ENCODE measurements around the gene GBX1.

Gene GBX1

DNA sequence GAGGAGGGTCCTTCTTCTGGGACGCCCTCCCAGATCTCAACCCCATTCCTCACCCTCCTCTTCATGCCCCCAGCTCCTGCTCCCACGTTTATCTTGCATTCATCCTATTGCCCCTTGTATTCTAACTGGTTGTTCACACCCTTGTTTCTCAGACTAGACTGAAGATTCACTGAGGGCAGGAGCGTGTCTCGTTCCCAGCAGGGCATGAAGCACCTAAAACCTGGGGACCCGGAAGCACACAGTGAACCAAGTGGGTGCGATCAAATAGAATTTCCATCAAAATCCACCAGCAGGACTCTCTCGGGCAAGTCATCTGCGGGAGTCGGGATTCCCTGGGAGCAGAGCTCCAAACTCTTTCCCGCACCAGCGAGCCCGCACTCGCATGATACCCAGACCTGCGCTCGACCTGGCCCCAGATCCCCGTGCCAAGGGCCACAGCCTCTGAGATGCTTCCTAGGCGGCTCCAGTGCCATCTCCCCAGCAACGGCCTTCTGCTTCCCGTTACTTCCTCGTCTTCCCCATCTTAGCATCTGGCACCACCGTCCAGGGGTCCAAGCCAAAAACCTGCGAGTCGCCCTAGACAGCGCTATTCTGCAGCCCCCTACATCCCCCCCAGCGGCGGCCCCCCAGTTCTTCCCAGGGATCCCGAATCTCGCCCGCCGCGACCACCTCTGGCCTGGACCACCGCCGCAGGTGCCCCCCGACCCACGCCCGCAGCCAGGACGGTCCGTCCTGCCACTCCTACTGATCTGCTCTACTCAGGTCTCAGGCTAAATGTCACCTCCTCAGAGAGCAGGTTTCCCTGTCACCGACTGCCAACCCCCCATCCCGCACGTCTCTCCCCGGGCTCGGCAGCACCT, 6.1 kb upstream of the GBX1 start:
- no peak for DNase-seq (ENCODE audit: low read depth)

DNA sequence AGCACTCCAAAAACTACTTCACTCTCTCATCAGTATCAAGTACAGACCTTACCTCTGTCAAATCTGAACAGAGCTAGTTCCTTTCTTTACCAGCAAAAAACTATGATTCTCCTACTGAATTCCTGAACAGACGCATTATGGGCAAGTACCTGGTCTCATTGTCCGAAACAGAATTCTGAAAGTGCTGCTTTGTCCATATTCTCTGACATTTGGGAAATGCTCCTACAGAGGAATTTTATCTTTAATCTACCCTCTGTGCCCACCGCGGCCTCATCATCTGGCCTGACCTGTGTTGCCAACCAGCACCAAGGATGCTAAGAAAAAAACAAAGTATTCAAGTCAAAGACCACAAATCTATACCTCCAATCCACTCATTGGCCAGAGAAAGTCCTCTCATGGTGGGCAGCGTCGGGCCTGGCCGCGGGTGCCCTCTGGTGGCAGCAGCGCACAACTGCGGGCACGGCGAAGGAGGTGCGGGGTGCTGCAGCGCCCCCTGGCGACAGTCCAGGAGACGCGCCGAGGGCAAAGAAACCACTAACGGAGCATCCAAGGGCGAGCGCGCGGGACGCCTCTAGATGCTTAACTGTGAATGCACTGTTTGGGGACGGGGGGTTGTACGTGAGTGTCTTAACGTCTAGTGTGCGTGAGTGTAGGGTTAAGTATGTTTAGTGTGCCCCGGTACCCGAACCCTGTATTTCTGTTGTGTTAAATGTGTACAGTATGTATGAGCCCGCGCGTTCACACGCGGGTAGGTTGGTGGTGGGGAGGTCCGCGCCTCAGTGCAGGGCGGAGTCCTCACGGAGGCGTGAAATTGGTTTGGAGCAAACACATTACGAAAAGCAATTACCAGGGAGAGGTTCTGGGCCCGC, 5.0 kb upstream of the GBX1 start:
- peak; percentile 8 for DNase-seq (ENCODE audit: low read depth)

DNA sequence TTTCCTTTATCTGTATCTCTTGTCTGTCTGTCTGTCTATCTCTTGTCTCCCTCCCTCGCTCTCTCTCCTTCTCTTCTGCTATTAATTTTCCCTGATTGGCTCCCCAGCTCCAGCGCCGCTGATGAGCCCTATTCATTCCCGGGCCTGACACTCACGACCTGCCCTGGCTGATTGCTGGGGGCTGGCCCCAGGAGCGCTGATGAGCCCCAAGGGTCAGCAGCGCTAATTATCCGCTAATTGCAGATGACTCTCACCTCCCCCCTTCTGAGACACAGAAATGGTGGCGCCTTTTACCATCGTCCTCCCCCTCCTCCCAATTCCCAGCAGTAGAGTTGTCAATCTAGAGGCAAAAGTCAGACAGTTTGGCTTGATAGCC, 1.3 kb upstream of the GBX1 start:
- no peak for DNase-seq (ENCODE audit: low read depth)

DNA sequence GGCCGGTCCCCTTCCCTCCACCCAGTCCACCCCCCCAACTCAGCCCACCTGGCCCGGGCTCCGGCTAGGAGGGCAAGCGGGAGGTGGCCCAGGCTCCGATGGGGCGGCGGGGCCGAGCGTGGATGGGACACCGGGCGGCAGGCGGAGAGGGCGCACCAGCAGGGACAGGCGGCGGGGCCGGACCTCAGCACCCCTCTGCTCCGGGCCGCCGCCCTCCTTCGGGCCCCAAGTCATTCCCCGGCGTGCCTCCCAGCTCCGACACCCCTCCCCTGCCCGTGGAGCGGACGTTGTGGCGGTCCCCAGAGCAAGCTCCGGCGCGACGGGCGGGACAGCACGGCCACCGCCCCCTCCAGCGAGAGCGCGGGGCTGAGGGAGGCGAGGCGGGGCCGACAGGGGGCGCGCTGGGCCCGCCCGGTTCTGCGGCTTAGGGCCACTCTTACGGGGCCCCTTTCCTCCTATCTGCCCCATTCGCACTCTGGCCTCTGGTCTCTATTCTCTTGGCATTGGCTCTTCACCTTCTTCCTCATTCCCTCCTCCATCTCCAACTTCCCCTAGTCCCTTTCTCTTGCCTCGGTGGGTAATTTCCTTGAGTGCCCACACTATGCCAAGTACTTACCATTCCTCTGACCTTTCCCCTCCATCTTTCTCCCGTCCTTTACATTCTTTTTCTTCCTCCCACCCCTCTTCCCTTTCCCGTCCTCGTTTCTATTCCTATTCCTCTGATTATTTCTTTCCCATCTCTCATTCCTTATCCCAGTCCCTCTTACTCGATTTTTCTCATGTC, 701 bp upstream of the GBX1 start:
- no peak for DNase-seq (ENCODE audit: low read depth)

DNA sequence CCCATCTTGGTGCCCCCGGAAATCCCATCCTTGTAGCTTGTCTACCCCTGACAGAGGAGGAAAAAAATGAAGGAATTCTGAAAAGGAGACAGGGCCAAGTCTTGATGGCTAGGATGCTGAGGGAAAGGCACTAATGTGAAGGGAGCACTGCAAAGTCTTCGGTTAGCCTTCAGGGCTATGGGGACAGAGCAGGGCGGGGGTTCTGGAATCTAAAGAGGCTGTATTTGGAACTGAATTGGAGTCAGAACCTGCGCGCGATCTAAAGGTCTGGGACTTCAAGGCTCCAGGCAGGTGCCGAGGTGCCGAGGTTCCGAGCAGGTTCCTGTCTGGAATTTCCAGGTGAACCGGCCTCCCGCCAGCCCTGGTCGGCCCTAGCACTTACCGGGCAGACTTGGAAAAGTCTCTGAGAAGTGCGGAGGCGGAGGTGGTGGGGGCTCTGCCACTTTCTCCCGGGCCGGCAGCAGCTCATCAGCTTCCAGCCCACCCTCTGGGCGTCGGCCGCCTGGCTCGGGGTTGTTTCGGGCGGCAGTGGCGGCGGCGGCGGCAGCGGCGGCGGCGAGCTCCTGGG, 781 bp downstream of the GBX1 start:
- no peak for DNase-seq (ENCODE audit: low read depth)

DNA sequence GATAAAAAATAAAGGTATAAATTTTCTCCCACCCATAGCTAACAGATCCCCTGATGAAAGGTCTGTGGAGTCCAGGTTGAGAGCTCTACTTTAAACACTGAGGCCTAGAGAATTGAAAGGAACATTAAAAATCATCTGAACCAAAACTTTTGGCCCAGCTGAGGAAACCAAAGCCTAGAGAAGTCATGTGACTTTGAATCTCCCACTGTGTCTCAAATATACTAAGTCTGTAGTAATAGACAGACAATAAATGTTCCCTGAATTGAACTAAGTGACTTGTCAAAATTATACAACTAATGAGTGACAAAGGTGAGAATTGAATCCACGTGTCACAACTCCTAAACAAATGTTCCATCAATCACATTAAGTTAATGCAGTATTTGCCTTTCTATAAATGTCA, 5.7 kb downstream of the GBX1 start:
- no peak for DNase-seq (ENCODE audit: low read depth)

DNA sequence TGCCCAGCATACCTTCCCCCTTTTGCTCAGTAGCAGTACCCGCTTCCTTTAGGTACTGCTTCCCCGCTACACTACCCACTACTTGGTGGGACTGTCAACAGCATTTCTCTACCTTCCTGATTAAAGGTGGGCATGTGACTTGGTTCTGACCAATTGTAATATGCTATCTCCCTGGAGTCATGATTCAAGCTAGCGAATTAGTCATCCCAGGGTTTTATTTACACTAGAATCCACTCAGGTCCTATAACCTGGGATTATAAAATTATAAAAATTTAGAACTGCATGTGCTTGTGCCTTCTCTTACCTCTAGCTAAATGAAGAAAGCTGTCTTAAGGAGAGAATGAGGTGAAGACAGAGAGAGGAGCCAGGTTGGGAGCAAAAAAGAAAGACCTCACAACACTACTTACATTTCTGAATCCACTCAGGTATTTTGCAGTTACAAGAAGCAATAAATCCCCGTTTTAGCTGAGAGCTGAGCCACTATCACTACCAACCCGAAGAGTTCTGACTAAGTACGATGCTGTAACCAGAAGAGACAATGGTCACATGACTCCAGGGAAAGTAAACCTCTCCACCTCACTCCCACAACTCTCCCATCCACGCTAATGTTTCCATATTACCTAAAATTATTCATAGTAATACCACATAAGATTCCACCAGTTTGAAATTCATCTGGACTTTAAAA, 9.7 kb downstream of the GBX1 start:
- no peak for DNase-seq (ENCODE audit: low read depth)

DNA sequence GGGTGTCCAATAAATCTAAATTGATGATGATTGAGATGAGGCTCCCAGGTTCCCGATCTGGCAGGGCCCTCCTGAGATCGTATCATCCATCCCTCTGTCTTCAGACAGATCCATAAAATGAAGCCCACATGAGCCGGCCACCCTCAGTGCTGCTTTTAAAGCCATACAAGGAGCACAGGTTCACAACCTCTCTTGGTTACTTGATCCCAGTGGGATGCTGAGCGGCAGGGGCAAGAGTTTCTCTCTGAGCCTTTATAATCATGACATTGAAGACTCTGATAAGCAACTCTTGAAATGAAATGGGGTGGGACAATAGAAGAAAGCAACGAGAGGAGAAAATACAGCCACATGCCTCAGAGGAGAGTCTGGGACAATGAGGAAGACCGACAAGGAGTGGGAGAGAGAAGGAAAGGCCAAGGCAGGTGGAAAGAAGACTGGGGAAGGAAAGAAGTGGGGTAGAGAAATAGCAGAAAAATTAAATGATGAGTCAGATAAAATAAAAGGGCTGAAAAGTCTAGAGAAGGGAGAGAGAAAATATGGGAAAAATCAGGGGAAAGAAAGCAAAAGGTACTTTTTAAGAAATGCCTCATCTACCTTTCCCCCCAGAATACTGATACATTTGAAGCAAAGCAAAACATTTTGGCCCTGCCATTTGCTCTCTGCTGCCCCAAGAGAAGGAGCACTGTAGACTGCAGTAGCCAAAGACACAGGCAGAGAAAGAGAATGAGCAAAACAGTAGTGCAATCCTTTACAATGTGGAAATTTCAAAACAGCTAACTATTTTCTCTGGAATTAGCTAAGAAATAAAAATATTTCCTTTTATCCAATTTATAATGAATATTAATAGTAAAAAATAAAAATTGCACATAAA, 14.6 kb downstream of the GBX1 start:
- DNase-seq (ENCODE audit: low read depth): no peak

DNA sequence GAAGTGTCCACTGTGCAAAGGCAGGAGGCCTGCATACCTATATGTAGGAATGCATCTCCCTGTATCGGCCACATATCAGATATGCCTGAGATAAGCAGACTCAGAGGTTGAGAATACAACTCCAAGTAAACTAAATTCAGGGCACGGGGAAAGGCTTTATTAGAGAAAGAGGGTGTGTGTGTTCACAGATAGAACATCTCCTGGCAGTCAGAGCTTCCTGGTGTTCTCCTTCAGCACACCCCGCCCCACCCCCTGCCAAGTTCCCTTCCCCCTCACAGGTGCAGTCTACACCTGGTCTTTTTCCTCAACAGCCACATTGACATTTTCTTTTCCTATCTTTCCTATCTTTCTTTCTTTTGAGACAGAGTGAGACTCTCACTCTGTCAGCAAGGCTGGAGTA, 17.1 kb downstream of the GBX1 start:
- DNase-seq (ENCODE audit: low read depth): no peak

DNA sequence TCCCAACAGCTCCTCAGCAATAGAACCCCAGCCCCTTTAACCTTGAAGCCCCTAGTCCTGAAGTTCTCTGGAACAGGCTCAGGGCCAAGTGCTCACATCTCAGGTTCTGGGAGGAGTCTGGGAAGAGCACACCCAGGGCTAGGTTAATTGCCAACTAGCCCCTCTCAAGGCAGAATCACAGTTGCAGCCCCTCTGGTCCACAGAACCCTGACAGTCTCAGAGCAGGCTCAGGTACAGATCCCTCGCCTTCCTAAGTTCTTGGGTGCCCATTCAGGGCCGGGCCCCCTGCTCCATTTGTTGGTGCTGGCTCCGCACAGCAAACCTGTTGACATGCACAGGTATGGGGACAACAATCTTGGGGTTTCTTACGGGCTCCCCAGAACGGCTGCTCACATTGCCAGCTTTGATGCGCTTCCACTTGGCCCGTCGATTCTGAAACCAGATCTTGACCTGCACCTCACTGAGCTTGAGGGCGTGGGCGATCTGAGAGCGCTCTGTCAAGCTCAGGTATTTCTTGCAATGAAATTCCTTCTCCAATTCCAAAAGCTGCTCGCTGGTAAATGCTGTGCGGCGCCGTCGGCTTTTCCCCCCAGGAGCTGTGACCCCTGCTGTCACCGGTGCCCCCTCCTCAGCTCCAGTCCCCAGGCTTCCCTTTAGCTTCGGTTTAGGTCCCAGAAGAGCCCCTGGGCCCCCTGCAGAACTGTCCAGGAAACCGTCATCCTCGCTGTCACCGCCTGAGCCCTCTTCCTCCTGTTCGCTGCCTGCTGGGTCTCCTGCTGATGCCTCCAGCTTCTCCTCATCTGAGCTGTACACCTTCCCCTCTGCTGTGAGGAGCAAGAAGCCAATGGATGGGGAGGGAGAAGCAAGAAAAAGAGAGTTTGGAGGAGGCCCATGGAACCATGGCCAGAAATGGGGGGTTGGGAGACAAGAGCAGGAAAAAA, 18.9 kb downstream of the GBX1 start:
- no peak for DNase-seq (ENCODE audit: low read depth)

DNA sequence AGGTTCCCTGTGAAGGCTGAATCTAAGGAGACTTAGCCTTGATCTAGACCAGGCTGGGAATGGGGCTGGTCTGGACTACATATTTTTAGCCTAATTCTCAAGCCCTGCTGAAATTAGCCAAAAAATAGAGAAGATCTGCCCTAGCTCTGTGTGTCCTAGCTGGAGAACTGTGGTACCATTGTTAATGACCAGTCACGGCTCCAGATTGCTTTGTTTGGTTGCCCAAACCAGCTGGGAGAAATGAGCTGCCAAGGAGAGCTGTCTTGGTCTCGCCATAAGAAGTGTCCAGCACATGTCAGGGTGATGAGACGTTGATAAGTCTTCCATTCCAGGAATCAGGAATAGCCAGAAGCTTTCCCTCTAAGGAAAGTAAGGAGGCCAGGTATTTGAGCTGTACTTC, 20.7 kb downstream of the GBX1 start:
- DNase-seq (ENCODE audit: low read depth): no peak

DNA sequence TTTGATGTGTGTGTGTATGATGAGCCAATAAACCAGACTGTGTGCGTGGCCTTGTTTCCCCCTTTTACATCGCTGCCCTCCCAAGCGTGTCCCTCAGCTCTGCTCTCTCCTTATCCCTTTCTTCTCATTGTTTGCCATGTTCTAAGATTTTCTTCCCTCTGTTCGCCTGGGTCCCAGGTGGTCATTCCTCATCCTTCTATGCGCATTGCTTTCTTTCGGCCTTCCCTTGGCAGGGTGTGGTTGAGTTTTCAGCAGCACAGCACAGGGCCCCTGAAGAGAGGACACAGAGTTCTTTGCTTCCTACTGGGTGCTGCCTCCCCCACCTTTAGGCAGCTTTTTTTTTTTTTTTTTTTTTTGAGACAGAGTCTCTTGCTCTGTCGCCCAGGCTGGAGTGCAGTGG, 23.1 kb downstream of the GBX1 start:
- no peak for DNase-seq (ENCODE audit: low read depth)

DNA sequence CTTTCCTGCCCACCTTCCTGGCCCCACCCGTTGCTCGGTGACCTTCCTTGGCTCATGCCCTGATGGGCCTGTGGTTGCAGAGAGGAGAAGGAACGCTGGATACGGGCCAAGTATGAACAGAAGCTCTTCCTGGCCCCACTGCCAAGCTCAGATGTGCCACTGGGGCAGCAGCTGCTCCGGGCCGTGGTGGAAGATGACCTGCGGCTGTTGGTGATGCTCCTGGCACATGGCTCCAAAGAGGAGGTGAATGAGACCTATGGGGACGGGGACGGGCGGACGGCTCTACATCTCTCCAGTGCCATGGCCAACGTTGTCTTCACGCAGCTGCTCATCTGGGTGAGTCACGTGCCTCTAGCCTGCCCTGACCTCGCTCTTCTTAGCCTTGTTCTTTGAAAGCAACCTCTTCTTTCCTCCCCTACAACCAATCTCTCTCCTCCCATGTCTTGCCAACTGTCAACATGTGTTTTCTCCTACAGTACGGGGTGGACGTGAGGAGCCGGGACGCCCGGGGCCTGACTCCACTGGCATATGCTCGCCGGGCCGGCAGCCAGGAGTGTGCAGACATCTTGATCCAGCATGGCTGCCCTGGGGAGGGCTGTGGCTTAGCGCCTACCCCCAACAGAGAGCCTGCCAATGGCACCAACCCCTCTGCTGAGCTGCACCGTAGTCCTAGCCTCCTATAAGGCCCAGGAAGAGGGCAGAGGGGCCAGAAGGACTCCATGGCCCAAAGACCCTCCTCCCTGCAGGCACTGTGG, 24.1 kb downstream of the GBX1 start:
- DNase-seq (ENCODE audit: low read depth): no peak

DNA sequence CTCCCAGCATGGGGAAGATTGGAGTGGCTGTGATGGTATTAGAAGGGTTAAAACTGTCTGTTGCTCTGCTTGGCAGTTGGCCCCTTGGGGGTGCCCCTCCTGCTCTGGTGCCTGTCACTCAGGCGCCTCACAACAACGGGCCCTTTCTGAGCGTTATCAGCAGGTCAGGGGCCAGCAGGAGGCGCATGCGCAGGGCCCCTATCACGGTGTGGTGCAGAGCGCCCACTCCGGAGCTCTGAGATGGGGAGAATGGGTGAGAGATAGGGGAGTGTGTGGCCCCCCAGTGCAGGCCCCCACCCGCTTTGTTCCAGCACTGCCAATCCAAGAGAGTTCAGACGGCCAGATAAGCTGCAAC, 24.8 kb downstream of the GBX1 start:
- no peak for DNase-seq (ENCODE audit: low read depth)

DNA sequence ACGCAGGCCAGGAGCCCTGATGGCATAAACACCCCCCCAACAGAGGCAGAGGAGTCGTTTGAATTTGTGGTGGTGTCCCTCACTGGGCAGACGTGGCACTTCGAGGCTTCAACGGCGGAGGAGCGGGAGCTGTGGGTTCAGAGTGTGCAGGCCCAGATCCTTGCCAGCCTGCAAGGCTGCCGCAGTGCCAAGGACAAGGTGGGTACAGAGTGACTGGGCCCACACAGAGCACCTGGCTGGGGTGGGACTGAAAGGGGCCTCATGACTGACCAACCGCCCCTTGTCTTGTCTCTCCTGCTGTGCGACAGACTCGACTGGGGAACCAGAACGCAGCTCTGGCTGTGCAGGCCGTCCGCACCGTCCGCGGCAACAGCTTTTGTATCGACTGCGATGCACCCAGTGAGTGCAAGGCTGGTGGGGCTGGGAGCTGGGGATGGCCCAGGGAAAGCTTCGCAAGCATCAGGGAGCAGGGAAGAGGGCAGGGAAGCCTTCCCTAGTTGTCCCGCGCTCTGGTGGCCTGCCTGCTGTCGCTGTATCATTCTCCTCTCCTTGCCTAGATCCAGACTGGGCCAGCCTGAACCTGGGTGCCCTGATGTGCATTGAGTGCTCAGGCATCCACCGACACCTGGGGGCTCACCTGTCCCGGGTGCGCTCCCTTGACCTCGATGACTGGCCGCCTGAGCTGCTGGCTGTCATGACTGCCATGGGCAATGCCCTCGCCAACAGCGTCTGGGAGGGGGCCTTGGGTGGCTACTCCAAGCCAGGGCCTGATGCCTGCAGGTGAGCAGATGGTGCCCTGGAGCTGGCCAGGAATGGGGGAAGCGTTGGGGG, 25.4 kb downstream of the GBX1 start:
- no peak for DNase-seq (ENCODE audit: low read depth)

DNA sequence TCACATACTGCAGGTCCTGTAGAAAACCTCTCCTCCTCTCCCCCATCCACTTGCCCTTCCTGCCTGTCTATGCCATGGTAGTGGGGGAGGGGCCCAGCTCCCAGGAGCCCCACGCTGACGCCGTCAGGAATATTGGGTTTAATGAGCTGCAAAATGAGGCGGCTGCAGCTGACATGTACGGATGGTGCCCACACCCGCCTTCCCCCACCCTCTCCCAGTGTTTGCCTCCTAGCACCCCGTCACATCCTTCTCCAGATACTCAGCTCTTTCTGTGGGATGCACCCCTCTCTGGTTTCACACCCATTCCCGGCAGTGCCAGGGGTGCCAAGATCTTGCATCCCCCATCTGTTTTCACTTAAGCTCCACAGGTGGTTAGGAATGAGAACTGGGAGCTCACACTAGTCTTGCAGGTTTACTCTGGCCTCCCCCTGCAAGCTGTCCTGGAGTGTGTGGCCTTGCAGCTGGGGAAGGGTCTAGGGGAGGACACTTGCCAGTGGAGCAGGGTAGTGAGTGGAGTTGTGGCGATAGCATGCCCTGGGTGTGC, 26.1 kb downstream of the GBX1 start:
- no peak for DNase-seq (ENCODE audit: low read depth)

DNA sequence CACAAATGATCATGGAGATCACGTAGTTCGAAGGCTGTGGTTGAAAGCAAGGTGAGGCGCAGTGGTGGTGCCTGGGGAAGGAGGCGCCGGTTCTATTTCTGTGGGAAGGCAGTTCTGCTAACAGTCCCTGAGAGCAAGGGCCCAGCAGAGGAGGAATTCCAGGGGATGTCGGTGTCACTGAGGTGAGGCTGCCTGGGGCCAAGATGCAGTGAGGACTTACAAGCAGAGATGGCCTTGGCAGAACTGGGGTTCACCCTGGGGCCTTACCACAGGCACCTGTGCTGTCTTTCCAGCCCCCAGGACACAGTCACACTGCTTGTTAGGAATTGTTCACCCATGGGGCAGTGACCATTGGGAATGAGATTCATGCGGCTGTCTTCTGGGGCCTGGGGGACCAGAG, 26.7 kb downstream of the GBX1 start:
- DNase-seq (ENCODE audit: low read depth): no peak

DNA sequence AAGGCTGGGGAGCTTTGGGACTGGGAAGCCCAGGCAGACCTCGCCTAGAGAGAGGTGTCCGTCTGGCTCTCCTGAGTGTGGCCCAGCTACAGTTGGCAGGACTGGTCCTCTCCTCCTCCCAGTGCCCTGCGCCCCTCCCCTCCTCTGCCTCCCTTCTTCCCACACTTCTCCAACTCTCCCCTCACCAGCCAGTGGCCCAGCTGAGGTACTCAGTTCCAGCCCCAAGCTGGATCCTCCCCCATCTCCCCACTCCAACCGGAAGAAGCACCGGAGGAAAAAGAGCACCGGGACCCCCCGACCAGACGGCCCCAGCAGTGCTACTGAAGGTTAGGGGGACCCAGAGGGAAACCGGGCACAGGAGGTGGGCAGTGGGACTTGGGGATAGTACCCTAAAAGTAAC, 27.7 kb downstream of the GBX1 start:
- no peak for DNase-seq (ENCODE audit: low read depth)

Data from CMK (cell line).